Lung (tissue), 12 donors: Measurements from ENCODE around the gene SLC26A6. TPM values are rescaled to one million over a fixed set of nuclear protein-coding genes. Genes with fewer than 3 reads are reported as not detected.

Source experiments
- ATAC-seq: fragments of 200-7000 bp; cut with Tn5 transposase; one replicate; pipeline ENCODE4 v1.9.1; 2020; ENCODE audit warnings: moderate number of reproducible peaks; ENCODE audit not compliant: insufficient read depth, low FRiP score
- DNase-seq, 3 donors: peaks; one replicate each; pipeline ENCODE4 v3.0.0-alpha.2; 2013 to 2017
- H3K27ac ChIP-seq, 2 donors: one replicate each; pipeline ENCODE4 v1.5.1; 2013; ENCODE audit warnings: mild to moderate bottlenecking in 2 of 2, moderate library complexity in 2 of 2, control low read depth in 1 of 2, inconsistent platforms in 1 of 2, low read depth in 1 of 2, low read length in 1 of 2
- H3K27me3 ChIP-seq, 3 donors: one replicate each; pipeline ENCODE4 v1.5.1; 2013; ENCODE audit warnings: low read length in 2 of 3; ENCODE audit not compliant: control insufficient read depth in 3 of 3, insufficient read depth in 3 of 3
- H3K36me3 ChIP-seq, 4 donors: one replicate each; pipeline ENCODE4 v1.5.1; 2013; ENCODE audit warnings: low read length in 4 of 4, mild to moderate bottlenecking in 1 of 4, moderate library complexity in 1 of 4; ENCODE audit not compliant: control insufficient read depth in 4 of 4, insufficient read depth in 4 of 4
- H3K4me1 ChIP-seq, 5 donors: one replicate each; pipeline ENCODE4 v1.5.1; 2013; ENCODE audit warnings: low read length in 5 of 5, mild to moderate bottlenecking in 2 of 5, moderate library complexity in 1 of 5; ENCODE audit not compliant: control insufficient read depth in 5 of 5, insufficient read depth in 5 of 5
- H3K4me3 ChIP-seq: one replicate; pipeline ENCODE4 v1.5.1; 2013; ENCODE audit warnings: mild to moderate bottlenecking, control low read depth, moderate library complexity
- H3K9ac ChIP-seq, 2 donors: one replicate each; pipeline ENCODE4 v1.5.1; 2013; ENCODE audit warnings: low read length in 2 of 2, control low read depth in 1 of 2; ENCODE audit not compliant: insufficient read depth in 1 of 2
- H3K9me3 ChIP-seq, 4 donors: one replicate each; pipeline ENCODE4 v1.5.1; 2013; ENCODE audit warnings: low read length in 3 of 4, mild to moderate bottlenecking in 1 of 4, moderate library complexity in 1 of 4; ENCODE audit not compliant: control insufficient read depth in 4 of 4, insufficient read depth in 3 of 4
- CTCF ChIP-seq: IDR thresholded peaks from 2 replicates; pipeline ENCODE4 v1.5.1; 2012; ENCODE audit warnings: mild to moderate bottlenecking; ENCODE audit errors: control extremely low read depth, extremely low read depth
- WGBS, 2 donors: extraction: QIAGEN DNeasy Blood & Tissue Kit; methylation state at CpG; one replicate each; pipeline ENCODE4 v1.1.7; 2013; 5-methylcytosine and 5-hydroxymethylcytosine counted together
- polyA plus RNA-seq, 2 donors: library from polyadenylated mRNA; stranded (reverse); fragments of 200-250 nt; gene quantifications; one replicate each; pipeline ENCODE4 v1.2.1, GENCODE V29; 2013
- total RNA-seq, 2 donors: library from RNA; depleted of rRNA in 1 of 2; stranded (reverse); fragments of >200 nt in 1 of 2; gene quantifications; one replicate each; pipeline ENCODE4 v1.2.1, GENCODE V29; 2014 to 2021
- donor health status: control.
- donor health status: control.
- donor health status: Bipolar disorder and iron deficiency.
- donor health status: healthy.
- donor health status: DM: yes; HTN: yes; CAD: no.

The SLC26A6 gene
- total and polyA plus RNA-seq, 4 donors: 14.6 to 24.5 (median 19.6) TPM

- peaks cover 7 to 43% (median 26%) of the 10 kb centered on the region in 4 donors for H3K36me3 ChIP-seq
- WGBS, 2 donors: 78 to 82% methylated on average over 8 of the region's 8 CpGs
- H3K4me3 ChIP-seq: no peak overlapping the region
- ATAC-seq (no peak), DNase-seq (no peak)
- peaks cover 0 to 17% (median 0%) of the 10 kb centered on the region in 3 donors for H3K27me3 ChIP-seq
- no peaks in the 10 kb centered on the region for H3K9me3 ChIP-seq
- H3K9ac ChIP-seq: no peak overlapping the region
- TF ChIP-seq CTCF: no peak
- peaks cover 2 to 36% (median 11%) of the 10 kb centered on the region in 5 donors for H3K4me1 ChIP-seq
- peak overlapping the region in 1 of 2 donors; percentile 85 for H3K27ac ChIP-seq
Measured at GRCh38 chr3:48596676-48597407, 38.4 kb downstream of the SLC26A6 start.

GRCh38 chr3:48596157-48596556, 39.1 kb downstream of the SLC26A6 start:
- H3K36me3 ChIP-seq: peaks cover 7 to 36% (median 19%) of the 10 kb centered on the region in 4 donors
- H3K27me3 ChIP-seq: peaks cover 0 to 17% (median 0%) of the 10 kb centered on the region in 3 donors
- no peak overlapping the region for H3K27ac ChIP-seq
- WGBS, 2 donors: 74% methylated on average over 5 of the region's 5 CpGs
- no peaks in the 10 kb centered on the region for H3K9me3 ChIP-seq
- H3K4me1 ChIP-seq: peaks cover 2 to 36% (median 11%) of the 10 kb centered on the region in 5 donors
- H3K4me3 ChIP-seq: no peak overlapping the region
- TF ChIP-seq CTCF: no peak
- ATAC-seq (no peak), DNase-seq (no peak)
- no peak overlapping the region for H3K9ac ChIP-seq

GRCh38 chr3:48595526-48596121, 39.6 kb downstream of the SLC26A6 start:
- DNase-seq (peak; percentile 49 to 53 (median 52)), ATAC-seq (peak; percentile 32)
- H3K9ac ChIP-seq: peak overlapping the region in 1 of 2 donors; percentile 13
- no peak overlapping the region for H3K27ac ChIP-seq
- TF ChIP-seq CTCF: no peak
- H3K36me3 ChIP-seq: peaks cover 2 to 31% (median 15%) of the 10 kb centered on the region in 4 donors
- peaks cover 0 to 17% (median 0%) of the 10 kb centered on the region in 3 donors for H3K27me3 ChIP-seq
- H3K4me1 ChIP-seq: peaks cover 2 to 36% (median 11%) of the 10 kb centered on the region in 5 donors
- no peaks in the 10 kb centered on the region for H3K9me3 ChIP-seq
- 25 to 47% methylated on average over 10 of the region's 10 CpGs for WGBS, 2 donors
- no peak overlapping the region for H3K4me3 ChIP-seq
